K562 (cell line): ENCODE data around the gene NBPF6. TPM values are rescaled to one million over a fixed set of nuclear protein-coding genes. Genes with fewer than 3 reads are reported as not detected.
A peak's percentile ranks its signal among the peaks of the same experiment; 100 is the strongest.

Source experiments
- CBX2 ChIP-seq: fragments of 200-600 bp; sonication (generic); IDR thresholded peaks from one replicate; pipeline ENCODE4 v1.6.1; 2012; ENCODE audit warnings: mild to moderate bottlenecking, low read length, inconsistent platforms; ENCODE audit not compliant: insufficient read depth, poor library complexity, severe bottlenecking
- GMEB1 ChIP-seq: fragments of 250-450 bp; sonication (Bioruptor Pico); IDR thresholded peaks from 2 replicates; pipeline ENCODE4 v1.4.0; 2020; ENCODE audit warnings: mild to moderate bottlenecking
- RAD21 ChIP-seq, 2 experiments: fragments of 250-450 bp in 1 of 2; fragments of 450-650 bp in 1 of 2; sonication (Bioruptor Pico) in 1 of 2; formaldehyde crosslinking in 1 of 2; IDR thresholded peaks in 1 of 2; conservative IDR thresholded peaks in 1 of 2; 2 replicates each; pipeline versions ENCODE4 v1.4.0 to v1.8.0; 2020 to 2022; ENCODE audit warnings: mild to moderate bottlenecking in 2 of 2, moderate library complexity in 1 of 2
- RBM17 ChIP-seq: fragments of 200-400 bp; formaldehyde crosslinking; IDR thresholded peaks from 2 replicates; pipeline ENCODE4 v1.6.1; 2017; ENCODE audit warnings: low read depth, mild to moderate bottlenecking, low read length, borderline replicate concordance
- TFAM ChIP-seq: fragments of 250-450 bp; sonication (Bioruptor Pico); conservative IDR thresholded peaks from 2 replicates; pipeline ENCODE4 v1.5.0; 2021; ENCODE audit warnings: mild to moderate bottlenecking, moderate library complexity
- TRIM28 ChIP-seq: fragments of 450-650 bp; IDR thresholded peaks from 2 replicates; pipeline ENCODE4 v1.6.1; 2017
- WHSC1 ChIP-seq: IDR thresholded peaks from one replicate; pipeline ENCODE4 v1.6.1; 2012; ENCODE audit warnings: low read length, control low read depth, inconsistent platforms
- ZEB2 ChIP-seq: fragments of 450-650 bp; IDR thresholded peaks from 2 replicates; pipeline ENCODE4 v1.6.1; 2016
- ZNF41 ChIP-seq: fragments of 250-450 bp; sonication (Bioruptor Pico); conservative IDR thresholded peaks from 2 replicates; pipeline ENCODE4 v1.4.0; 2020; ENCODE audit warnings: mild to moderate bottlenecking
- polyA plus RNA-seq, 8 experiments: library from polyadenylated mRNA; depleted of rRNA in 4 of 8; stranded (reverse) in 5 of 8; unstranded in 3 of 8; fragments of >200 nt; fragmentation: Nextera tagmentation in 2 of 8; fragmentation: Illumina TruSeq in 1 of 8; extraction: Ambion mirVana in 2 of 8; extraction: Trizol in 1 of 8; gene quantifications; 2 replicates each; pipeline versions ENCODE4 v1.2.1 to v1.2.3, GENCODE V29; 2011 to 2014; ENCODE audit warnings: inconsistent platforms in 1 of 8, missing spikeins in 1 of 8
- total RNA-seq, 7 experiments: library from RNA; depleted of rRNA in 6 of 7; stranded (reverse); fragments of >200 nt in 6 of 7; fragmentation: Illumina TruSeq in 2 of 7; extraction: Trizol in 2 of 7; gene quantifications; 2 replicates each; pipeline versions ENCODE4 v1.2.1 to v1.2.3, GENCODE V29; 2011 to 2021; ENCODE audit warnings: low replicate concordance in 1 of 7
- TF ChIP-seq, protein P1 (sequence below): fragments of 250-450 bp; sonication (Bioruptor Pico); IDR thresholded peaks from 2 replicates; pipeline ENCODE4 v1.4.0; 2020; ENCODE audit warnings: mild to moderate bottlenecking, moderate library complexity
- TF ChIP-seq, protein P2 (sequence below): fragments of 450-650 bp; IDR thresholded peaks from 2 replicates; pipeline ENCODE4 v1.6.1; 2018; ENCODE audit warnings: mild to moderate bottlenecking, low read depth; ENCODE audit not compliant: partially characterized antibody
- TF ChIP-seq, protein P3 (sequence below): sonication (generic); formaldehyde crosslinking; IDR thresholded peaks from 2 replicates; pipeline ENCODE4 v1.9.0; 2022; ENCODE audit warnings: mild to moderate bottlenecking, missing genetic modification reagents
- TF ChIP-seq, protein P4 (sequence below), 2 experiments: fragments of 450-650 bp in 1 of 2; sonication (generic) in 1 of 2; formaldehyde crosslinking in 1 of 2; IDR thresholded peaks; 2 replicates each; pipeline versions ENCODE4 v1.7.1 to v1.9.0; 2016 to 2022; ENCODE audit warnings: inconsistent platforms in 1 of 2, mild to moderate bottlenecking in 1 of 2, missing genetic modification reagents in 1 of 2

The NBPF6 gene
- total and polyA plus RNA-seq, 9 of the 15 experiments (the other 6 are each of a cell fraction or from before 2014, with no cell fraction given) = 2.7 to 10.0 (median 6.0) TPM

DNA sequence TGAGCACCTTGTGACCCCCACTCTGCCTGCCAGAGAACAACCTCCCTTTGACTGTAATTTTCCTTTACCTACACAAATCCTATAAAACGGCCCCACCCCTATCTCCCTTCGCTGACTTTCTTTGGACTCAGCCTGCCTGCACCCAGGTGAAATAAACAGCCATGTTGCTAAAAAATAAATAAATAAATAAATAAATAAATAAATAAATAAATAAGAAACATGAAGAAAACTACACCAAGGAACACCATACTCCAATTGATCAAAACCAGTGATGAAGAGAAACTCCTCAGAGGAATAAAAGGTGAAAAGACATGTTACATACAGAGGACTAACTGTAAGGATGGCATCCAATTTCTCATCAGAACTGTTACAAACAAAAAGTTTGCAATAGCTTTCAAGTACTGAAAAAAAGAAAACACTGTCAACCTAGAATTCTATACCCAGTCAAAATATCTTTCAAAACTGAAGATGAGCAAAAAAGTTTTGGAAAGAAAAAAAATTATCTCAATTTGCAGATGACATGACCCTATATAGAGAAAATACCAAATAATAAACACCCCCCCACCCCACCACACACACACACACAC, 28.4 kb downstream of the NBPF6 start (continued):
- TF ChIP-seq GMEB1 (CRISPR knock-in tag) = no peak
- TF ChIP-seq WHSC1 = no peak
- TF ChIP-seq, protein P1, sequence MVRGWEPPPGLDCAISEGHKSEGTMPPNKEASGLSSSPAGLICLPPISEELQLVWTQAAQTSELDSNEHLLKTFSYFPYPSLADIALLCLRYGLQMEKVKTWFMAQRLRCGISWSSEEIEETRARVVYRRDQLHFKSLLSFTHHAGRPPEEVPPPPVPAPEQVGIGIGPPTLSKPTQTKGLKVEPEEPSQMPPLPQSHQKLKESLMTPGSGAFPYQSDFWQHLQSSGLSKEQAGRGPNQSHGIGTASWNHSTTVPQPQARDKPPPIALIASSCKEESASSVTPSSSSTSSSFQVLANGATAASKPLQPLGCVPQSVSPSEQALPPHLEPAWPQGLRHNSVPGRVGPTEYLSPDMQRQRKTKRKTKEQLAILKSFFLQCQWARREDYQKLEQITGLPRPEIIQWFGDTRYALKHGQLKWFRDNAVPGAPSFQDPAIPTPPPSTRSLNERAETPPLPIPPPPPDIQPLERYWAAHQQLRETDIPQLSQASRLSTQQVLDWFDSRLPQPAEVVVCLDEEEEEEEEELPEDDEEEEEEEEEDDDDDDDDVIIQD (CRISPR knock-in tag) = no peak
- no peak for TF ChIP-seq RAD21 (CRISPR knock-in tag; conservative IDR thresholded peaks at IDR 0.05 in 1 of 2, IDR thresholded peaks at IDR 0.05 in 1 of 2)
- TF ChIP-seq ZEB2 = peak; percentile 59; the same call in 1 of the 2 replicates
- TF ChIP-seq RBM17 = no peak
- TF ChIP-seq CBX2 = no peak
- no peak for TF ChIP-seq TFAM (CRISPR knock-in tag)
- no peak for TF ChIP-seq ZNF41
- peak; percentile 92 for TF ChIP-seq TRIM28
- TF ChIP-seq, protein P2, sequence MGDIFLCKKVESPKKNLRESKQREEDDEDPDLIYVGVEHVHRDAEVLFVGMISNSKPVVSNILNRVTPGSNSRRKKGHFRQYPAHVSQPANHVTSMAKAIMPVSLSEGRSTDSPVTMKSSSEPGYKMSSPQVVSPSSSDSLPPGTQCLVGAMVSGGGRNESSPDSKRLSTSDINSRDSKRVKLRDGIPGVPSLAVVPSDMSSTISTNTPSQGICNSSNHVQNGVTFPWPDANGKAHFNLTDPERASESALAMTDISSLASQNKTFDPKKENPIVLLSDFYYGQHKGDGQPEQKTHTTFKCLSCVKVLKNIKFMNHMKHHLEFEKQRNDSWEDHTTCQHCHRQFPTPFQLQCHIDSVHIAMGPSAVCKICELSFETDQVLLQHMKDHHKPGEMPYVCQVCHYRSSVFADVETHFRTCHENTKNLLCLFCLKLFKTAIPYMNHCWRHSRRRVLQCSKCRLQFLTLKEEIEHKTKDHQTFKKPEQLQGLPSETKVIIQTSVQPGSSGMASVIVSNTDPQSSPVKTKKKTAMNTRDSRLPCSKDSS = peak; percentile 85
- TF ChIP-seq, protein P3, sequence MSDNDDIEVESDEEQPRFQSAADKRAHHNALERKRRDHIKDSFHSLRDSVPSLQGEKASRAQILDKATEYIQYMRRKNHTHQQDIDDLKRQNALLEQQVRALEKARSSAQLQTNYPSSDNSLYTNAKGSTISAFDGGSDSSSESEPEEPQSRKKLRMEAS (CRISPR knock-in tag) = no peak
- TF ChIP-seq, protein P4, sequence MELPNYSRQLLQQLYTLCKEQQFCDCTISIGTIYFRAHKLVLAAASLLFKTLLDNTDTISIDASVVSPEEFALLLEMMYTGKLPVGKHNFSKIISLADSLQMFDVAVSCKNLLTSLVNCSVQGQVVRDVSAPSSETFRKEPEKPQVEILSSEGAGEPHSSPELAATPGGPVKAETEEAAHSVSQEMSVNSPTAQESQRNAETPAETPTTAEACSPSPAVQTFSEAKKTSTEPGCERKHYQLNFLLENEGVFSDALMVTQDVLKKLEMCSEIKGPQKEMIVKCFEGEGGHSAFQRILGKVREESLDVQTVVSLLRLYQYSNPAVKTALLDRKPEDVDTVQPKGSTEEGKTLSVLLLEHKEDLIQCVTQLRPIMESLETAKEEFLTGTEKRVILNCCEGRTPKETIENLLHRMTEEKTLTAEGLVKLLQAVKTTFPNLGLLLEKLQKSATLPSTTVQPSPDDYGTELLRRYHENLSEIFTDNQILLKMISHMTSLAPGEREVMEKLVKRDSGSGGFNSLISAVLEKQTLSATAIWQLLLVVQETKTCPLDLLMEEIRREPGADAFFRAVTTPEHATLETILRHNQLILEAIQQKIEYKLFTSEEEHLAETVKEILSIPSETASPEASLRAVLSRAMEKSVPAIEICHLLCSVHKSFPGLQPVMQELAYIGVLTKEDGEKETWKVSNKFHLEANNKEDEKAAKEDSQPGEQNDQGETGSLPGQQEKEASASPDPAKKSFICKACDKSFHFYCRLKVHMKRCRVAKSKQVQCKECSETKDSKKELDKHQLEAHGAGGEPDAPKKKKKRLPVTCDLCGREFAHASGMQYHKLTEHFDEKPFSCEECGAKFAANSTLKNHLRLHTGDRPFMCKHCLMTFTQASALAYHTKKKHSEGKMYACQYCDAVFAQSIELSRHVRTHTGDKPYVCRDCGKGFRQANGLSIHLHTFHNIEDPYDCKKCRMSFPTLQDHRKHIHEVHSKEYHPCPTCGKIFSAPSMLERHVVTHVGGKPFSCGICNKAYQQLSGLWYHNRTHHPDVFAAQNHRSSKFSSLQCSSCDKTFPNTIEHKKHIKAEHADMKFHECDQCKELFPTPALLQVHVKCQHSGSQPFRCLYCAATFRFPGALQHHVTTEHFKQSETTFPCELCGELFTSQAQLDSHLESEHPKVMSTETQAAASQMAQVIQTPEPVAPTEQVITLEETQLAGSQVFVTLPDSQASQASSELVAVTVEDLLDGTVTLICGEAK (IDR thresholded peaks at IDR 0.05) = no peak
- TF ChIP-seq, protein P4 (CRISPR knock-in tag; IDR thresholded peaks at IDR 0.05) = no peak
